HCT116 (cell line): ENCODE results near the gene SLA2. TPM values are rescaled to one million over a fixed set of nuclear protein-coding genes. Genes with fewer than 3 reads are reported as not detected.

Experiments used
- total RNA-seq: library from RNA; stranded (reverse); gene quantifications from one replicate; pipeline ENCODE4 v1.2.1, GENCODE V29; 2021; ENCODE audit not compliant: unreplicated experiment

SLA2 gene
- total RNA-seq, 1 experiment from 2014 or later, result 0.12 TPM

Other genes starting within 250 kb of the SLA2 start
- 49.3 TPM for gene MYL9, start 104.7 kb downstream of the SLA2 start, total RNA-seq
- 17.1 TPM for gene TGIF2, start 72.6 kb downstream of the SLA2 start, total RNA-seq
- gene RAB5IF, start 40.4 kb downstream of the SLA2 start, total RNA-seq, result 82.9 TPM
- gene NDRG3, start 99.9 kb upstream of the SLA2 start, total RNA-seq, result 29.3 TPM
- gene DSN1, start 127.6 kb upstream of the SLA2 start, total RNA-seq, result 27.9 TPM
- gene TLDC2, start 229.9 kb upstream of the SLA2 start, total RNA-seq, result 0.32 TPM